KOPT-K1 (cell line): ENCODE data around the gene STIM2.

ENCODE experiments used
- H3K27ac ChIP-seq: fragments of 200-600 bp; sonication (generic); 2 replicates; pipeline ENCODE4 v1.5.1; 2016; ENCODE audit warnings: antibody characterized with exemption, mild to moderate bottlenecking, low read depth, low read length; ENCODE audit not compliant: poor library complexity, severe bottlenecking
- H3K36me3 ChIP-seq: fragments of 200-600 bp; sonication (generic); 2 replicates; pipeline ENCODE4 v1.5.1; 2017; ENCODE audit warnings: antibody characterized with exemption, mild to moderate bottlenecking, low read length, moderate library complexity; ENCODE audit not compliant: insufficient read depth
- H3K9me3 ChIP-seq: fragments of 200-600 bp; sonication (generic); 2 replicates; pipeline ENCODE4 v1.5.1; 2017; ENCODE audit warnings: antibody characterized with exemption, low read length, mild to moderate bottlenecking; ENCODE audit not compliant: insufficient read depth, poor library complexity, severe bottlenecking

STIM2 gene

DNA sequence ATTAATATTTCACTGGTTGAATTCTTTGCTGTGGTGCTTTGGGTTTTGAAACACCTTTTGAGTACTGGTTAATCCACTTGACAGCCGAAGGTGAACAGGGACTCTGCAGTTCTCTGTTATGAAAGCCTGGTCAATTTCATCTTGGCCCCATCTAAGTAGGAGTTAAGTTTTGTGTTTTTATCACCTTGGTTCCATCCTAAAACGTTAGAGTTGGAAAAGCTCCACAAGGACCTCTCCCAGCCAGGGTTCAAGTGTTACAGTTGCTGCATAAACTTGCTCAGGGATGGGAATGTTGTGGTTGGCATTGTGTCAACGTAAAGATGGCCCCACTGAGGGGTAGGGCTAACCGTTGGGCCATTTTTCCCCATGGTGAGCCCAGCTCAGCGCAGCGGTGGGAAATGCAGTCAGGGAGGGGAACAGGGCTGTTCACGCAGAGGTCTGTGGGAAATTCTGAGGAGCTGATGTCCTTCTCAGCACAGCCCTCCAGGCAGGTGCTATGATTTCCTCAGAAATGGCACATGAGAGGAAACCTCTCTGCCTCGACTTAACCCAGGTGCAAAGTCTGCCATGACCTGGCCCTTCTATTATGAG lies 188.7 kb downstream of the STIM2 start:
- Histone ChIP-seq H3K9me3 (peaks cover 6% of the 10 kb centered on the region), H3K27ac (no peak overlapping the region)

DNA sequence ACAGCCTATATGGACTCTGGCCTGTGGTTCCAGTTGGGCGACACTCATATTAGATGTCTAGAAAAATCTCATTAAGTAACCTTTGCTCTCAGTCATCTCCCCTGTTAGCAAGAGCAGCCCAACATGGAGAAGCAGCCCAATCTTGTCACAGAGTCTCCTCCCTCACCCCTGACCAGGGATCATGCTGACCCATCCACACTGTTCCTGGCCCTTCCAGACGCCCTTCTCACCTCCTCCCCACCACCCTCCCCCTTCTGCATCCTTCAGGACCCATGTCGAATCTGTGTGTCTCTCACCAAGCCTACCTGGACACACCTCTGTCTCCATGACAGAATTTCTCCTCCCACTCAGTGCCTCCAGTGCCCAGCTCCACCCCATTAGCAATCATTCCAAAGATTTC lies 190.1 kb downstream of the STIM2 start:
- Histone ChIP-seq H3K9me3 (no peaks in the 10 kb centered on the region), H3K27ac (no peak overlapping the region), H3K36me3 (no peaks in the 10 kb centered on the region)

More for the DNA sequence above, 188.7 kb downstream of the STIM2 start:
- H3K36me3 ChIP-seq: no peaks in the 10 kb centered on the region

GRCh38 chr4:27055221-27055760 lies 194.7 kb downstream of the STIM2 start:
- no peaks in the 10 kb centered on the region for H3K9me3 ChIP-seq
- H3K36me3 ChIP-seq: no peaks in the 10 kb centered on the region
- no peak overlapping the region for H3K27ac ChIP-seq

- Histone ChIP-seq H3K27ac (no peak overlapping the region), H3K9me3 (no peaks in the 10 kb centered on the region), H3K36me3 (no peaks in the 10 kb centered on the region)
Measured at GRCh38 chr4:27056281-27056680, 195.6 kb downstream of the STIM2 start.

DNA sequence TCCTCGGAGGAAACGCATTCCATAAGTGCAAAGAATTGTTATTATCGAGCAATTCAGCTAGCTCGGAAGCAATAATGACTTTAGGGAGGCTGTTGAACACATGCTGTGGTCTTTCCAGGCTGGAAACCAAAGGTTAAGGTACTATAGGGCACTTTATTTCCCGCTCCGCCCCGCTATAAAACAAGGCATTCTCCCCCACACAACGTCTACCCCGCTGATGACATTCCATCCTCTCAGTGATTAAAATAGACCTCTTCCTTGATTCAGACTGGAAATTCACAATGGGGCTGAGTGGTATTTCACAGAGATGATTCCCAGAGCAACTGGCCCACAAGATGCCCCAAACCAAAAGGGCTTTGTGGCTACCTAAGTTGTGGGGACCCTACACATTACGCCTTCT lies 196.4 kb downstream of the STIM2 start:
- H3K9me3 ChIP-seq: no peaks in the 10 kb centered on the region
- H3K27ac ChIP-seq: no peak overlapping the region
- no peaks in the 10 kb centered on the region for H3K36me3 ChIP-seq

GRCh38 chr4:27057662-27058061 lies 197.0 kb downstream of the STIM2 start:
- H3K36me3 ChIP-seq: no peaks in the 10 kb centered on the region
- no peak overlapping the region for H3K27ac ChIP-seq
- no peaks in the 10 kb centered on the region for H3K9me3 ChIP-seq

- Histone ChIP-seq H3K36me3 (no peaks in the 10 kb centered on the region), H3K27ac (no peak overlapping the region), H3K9me3 (no peaks in the 10 kb centered on the region)
Measured at GRCh38 chr4:27058819-27059406, 198.3 kb downstream of the STIM2 start.

- no peaks in the 10 kb centered on the region for H3K36me3 ChIP-seq
- no peak overlapping the region for H3K27ac ChIP-seq
- H3K9me3 ChIP-seq: no peaks in the 10 kb centered on the region
Measured at GRCh38 chr4:27059446-27059845, 198.8 kb downstream of the STIM2 start.

GRCh38 chr4:27062256-27062655 lies 201.6 kb downstream of the STIM2 start:
- Histone ChIP-seq H3K27ac (no peak overlapping the region), H3K9me3 (no peaks in the 10 kb centered on the region)

DNA sequence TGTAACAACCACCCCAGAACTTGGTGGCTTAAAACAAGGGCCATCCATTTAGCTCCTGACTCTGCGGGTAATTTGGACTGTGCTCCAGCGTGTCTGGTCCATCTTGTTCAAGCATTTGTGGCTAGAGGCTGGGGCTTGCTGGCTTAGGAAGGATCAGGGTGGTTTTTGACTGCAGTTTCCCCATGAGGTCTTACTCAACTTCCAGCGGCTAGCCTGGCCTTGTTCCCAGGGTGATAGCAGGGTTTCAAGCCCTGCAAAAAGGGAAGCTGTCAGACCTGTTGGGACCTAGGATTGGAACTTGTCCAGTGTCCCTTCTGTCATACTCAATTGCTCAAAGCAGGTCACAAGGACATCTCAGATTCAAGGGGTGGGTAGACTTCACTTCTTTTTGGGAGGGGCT lies 205.9 kb downstream of the STIM2 start:
- Histone ChIP-seq H3K36me3 (no peaks in the 10 kb centered on the region), H3K27ac (no peak overlapping the region), H3K9me3 (no peaks in the 10 kb centered on the region)

More at GRCh38 chr4:27062256-27062655, 201.6 kb downstream of the STIM2 start:
- H3K36me3 ChIP-seq: no peaks in the 10 kb centered on the region

DNA sequence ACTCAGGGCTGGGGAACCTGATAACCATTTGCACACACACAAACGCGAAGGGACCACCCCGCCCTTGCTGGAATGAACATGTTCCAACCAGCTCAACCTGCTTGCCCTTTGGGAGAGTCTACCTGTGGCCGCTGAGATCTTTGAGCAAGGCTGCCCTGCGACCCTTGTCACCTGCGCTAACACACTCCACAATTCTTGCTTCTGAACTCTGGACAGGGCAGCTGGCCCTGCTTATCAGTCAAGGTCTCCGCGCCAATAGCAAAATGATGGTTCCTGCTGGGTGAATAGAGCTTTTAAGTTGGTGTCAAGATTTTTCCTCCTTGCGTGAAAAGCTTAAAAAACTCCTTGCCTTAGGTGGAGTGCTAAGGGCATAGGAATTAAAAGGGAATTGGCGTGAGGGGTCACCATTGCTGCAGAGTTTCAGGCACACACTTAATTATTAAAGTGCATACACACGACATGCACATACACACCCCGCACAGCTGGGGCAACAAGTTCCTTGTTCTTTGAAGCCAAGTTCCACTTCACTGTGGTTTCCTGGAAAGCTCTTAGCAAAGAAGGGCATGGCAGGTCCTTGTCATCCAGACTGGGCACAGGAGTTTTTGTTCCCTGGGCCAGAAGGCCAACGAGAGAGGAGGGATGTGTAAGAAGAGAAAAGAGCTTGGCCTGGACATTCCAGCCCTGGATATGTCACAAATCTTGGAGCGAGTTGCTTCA lies 207.7 kb downstream of the STIM2 start:
- H3K36me3 ChIP-seq: no peaks in the 10 kb centered on the region
- no peaks in the 10 kb centered on the region for H3K9me3 ChIP-seq
- no peak overlapping the region for H3K27ac ChIP-seq
